GM23248 (cell line): ENCODE measurements around the gene GALNT17.

Source experiments
- EZH2 ChIP-seq: fragments of 200-600 bp; sonication (generic); IDR thresholded peaks from 2 replicates; pipeline ENCODE4 v1.6.1; 2018; ENCODE audit warnings: antibody characterized with exemption, mild to moderate bottlenecking; ENCODE audit not compliant: insufficient read depth, poor library complexity, severe bottlenecking
- EZH2phosphoT487 ChIP-seq: fragments of 200-600 bp; sonication (generic); IDR thresholded peaks from 2 replicates; pipeline ENCODE4 v1.6.1; 2018; ENCODE audit warnings: antibody characterized with exemption, moderate library complexity, mild to moderate bottlenecking, low read depth; ENCODE audit not compliant: insufficient read depth

GRCh38 chr7:71753956-71754664 lies 622.2 kb downstream of the GALNT17 start:
- no peak for TF ChIP-seq EZH2
- no peak for TF ChIP-seq EZH2phosphoT487
